Osteoblast (primary cell): Measurements from ENCODE around the gene MRPL19. TPM values are rescaled to one million over a fixed set of nuclear protein-coding genes. Genes with fewer than 3 reads are reported as not detected.

ENCODE experiments used
- DNase-seq: peaks from one replicate; pipeline ENCODE4 v3.0.0; 2011; ENCODE audit warnings: low spot score, mixed read lengths; ENCODE audit not compliant: insufficient read length; ENCODE audit errors: missing footprints
- H2AFZ ChIP-seq: 2 replicates; pipeline ENCODE4 v1.6.0; 2011; ENCODE audit warnings: mild to moderate bottlenecking, low read length
- H3K27ac ChIP-seq: 2 replicates; pipeline ENCODE4 v1.5.1; 2011; ENCODE audit warnings: mild to moderate bottlenecking, low read depth, low read length, moderate library complexity
- H3K27me3 ChIP-seq: 2 replicates; pipeline ENCODE4 v1.6.0; 2012; ENCODE audit warnings: mild to moderate bottlenecking, control low read depth, inconsistent platforms, low read length, moderate library complexity; ENCODE audit not compliant: insufficient read depth
- H3K36me3 ChIP-seq: 2 replicates; pipeline ENCODE4 v1.5.1; 2011; ENCODE audit warnings: mild to moderate bottlenecking, low read length, control low read depth, moderate library complexity; ENCODE audit not compliant: insufficient read depth
- H3K4me1 ChIP-seq: 2 replicates; pipeline ENCODE4 v1.5.1; 2011; ENCODE audit warnings: mild to moderate bottlenecking, low read length, control low read depth, moderate library complexity; ENCODE audit not compliant: insufficient read depth
- H3K4me2 ChIP-seq: 2 replicates; pipeline ENCODE4 v1.6.0; 2011; ENCODE audit warnings: mild to moderate bottlenecking, low read length; ENCODE audit not compliant: insufficient read depth
- H3K4me3 ChIP-seq: fragments of 200-600 bp; sonication (generic); 3 replicates; pipeline ENCODE4 v1.5.1; 2012; ENCODE audit warnings: mild to moderate bottlenecking, low read length, inconsistent platforms; ENCODE audit not compliant: insufficient read depth
- H3K79me2 ChIP-seq: 2 replicates; pipeline ENCODE4 v1.6.0; 2012; ENCODE audit warnings: mild to moderate bottlenecking, low read length, control low read depth, inconsistent platforms; ENCODE audit not compliant: insufficient read depth
- H3K9me3 ChIP-seq: 2 replicates; pipeline ENCODE4 v1.5.1; 2011; ENCODE audit warnings: low read depth, low read length, control low read depth
- H4K20me1 ChIP-seq: 2 replicates; pipeline ENCODE4 v1.6.0; 2012; ENCODE audit warnings: mild to moderate bottlenecking, low read length, control low read depth; ENCODE audit not compliant: insufficient read depth
- total RNA-seq: library from RNA; depleted of rRNA; stranded (reverse); fragments of >200 nt; gene quantifications from 2 replicates; pipeline ENCODE4 v1.2.3, GENCODE V29; 2012
- TF ChIP-seq, protein P1 (sequence below): IDR thresholded peaks from 2 replicates; pipeline ENCODE4 v1.5.1; 2011; ENCODE audit warnings: mild to moderate bottlenecking, low read depth, low read length, moderate library complexity; ENCODE audit errors: extremely low read depth

Gene MRPL19
- total RNA-seq, 1 donor = 35.8 TPM

DNA sequence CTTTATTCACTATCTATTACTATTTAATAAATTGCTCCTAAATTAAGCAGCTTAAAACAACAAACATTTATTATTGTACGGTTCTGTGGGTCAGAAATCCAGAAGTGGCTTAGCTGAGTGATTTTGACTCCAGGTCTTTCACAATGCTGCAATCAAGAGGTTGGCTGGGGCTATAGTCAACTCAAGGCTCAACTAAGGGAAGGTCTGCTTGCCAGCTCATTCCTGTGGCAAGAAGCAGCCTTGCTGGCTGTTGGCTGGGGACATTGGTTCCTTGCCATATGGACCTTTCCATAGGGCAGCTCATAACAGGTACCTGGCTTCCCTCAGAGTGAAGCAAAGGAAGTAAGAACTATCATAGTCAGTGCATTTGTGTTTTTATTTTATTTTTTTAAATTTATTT lies 5.0 kb upstream of the MRPL19 start:
- Histone ChIP-seq H3K27me3 (peaks cover 14% of the 10 kb centered on the region), H3K4me2 (no peak overlapping the region), H2AFZ (no peak overlapping the region), H3K36me3 (no peaks in the 10 kb centered on the region), H3K9me3 (no peaks in the 10 kb centered on the region), H3K4me3 (no peak overlapping the region), H4K20me1 (no peaks in the 10 kb centered on the region), H3K4me1 (peaks cover 9% of the 10 kb centered on the region), H3K27ac (no peak overlapping the region), H3K79me2 (peaks cover 2% of the 10 kb centered on the region)
- TF ChIP-seq, protein P1, sequence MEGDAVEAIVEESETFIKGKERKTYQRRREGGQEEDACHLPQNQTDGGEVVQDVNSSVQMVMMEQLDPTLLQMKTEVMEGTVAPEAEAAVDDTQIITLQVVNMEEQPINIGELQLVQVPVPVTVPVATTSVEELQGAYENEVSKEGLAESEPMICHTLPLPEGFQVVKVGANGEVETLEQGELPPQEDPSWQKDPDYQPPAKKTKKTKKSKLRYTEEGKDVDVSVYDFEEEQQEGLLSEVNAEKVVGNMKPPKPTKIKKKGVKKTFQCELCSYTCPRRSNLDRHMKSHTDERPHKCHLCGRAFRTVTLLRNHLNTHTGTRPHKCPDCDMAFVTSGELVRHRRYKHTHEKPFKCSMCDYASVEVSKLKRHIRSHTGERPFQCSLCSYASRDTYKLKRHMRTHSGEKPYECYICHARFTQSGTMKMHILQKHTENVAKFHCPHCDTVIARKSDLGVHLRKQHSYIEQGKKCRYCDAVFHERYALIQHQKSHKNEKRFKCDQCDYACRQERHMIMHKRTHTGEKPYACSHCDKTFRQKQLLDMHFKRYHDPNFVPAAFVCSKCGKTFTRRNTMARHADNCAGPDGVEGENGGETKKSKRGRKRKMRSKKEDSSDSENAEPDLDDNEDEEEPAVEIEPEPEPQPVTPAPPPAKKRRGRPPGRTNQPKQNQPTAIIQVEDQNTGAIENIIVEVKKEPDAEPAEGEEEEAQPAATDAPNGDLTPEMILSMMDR = no peak
- DNase-seq = no peak

DNA sequence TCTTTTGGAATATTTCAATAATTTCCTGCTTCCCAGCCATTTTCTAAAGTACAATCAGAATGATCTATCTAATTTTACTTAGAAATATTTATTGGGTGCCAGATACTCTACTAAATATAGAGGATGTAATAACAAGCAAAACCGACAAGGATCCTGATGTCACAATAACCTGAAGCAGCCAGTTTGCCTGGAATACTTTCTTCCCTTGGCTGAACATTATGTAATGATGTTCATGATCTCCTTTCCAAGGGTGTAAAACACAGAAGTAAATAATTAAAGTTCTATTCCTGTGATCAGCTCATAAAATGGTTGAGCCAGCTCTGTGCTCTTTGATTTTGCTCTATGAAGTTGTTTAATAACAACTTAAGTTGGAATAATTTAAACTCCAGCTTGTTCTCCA lies 2.6 kb upstream of the MRPL19 start:
- Histone ChIP-seq H3K4me3 (no peak overlapping the region), H3K27me3 (peaks cover under 1% of the 10 kb centered on the region), H3K4me1 (peaks cover 15% of the 10 kb centered on the region), H3K27ac (no peak overlapping the region), H3K36me3 (peaks cover 2% of the 10 kb centered on the region), H3K79me2 (peaks cover 19% of the 10 kb centered on the region), H2AFZ (no peak overlapping the region), H3K4me2 (no peak overlapping the region), H3K9me3 (no peaks in the 10 kb centered on the region), H4K20me1 (no peaks in the 10 kb centered on the region)
- TF ChIP-seq, protein P1 = no peak
- no peak for DNase-seq

DNA sequence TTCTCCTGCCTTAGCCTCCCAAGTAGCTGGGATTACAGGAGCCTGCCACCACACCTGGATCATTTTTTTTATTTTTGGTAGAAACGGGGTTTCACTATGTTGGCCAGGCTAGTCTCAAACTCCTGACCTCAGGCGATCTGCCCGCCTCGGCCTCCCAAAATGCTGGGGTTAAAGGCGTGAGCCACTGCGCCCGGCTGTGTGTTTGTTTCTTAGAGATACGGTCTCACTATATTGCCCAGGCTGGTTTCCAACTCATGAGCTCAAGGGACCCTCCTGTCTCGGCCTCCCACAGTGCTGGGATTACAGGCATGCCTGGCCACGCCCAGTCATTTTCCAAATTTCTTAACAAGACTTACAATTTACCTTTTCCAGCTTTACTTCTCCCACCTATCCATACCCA lies 940 bp upstream of the MRPL19 start:
- no peak for DNase-seq
- no peak overlapping the region for H3K4me2 ChIP-seq
- H3K4me3 ChIP-seq = no peak overlapping the region
- peaks cover 22% of the 10 kb centered on the region for H3K79me2 ChIP-seq
- H3K27me3 ChIP-seq = no peaks in the 10 kb centered on the region
- H4K20me1 ChIP-seq = no peaks in the 10 kb centered on the region
- H3K27ac ChIP-seq = no peak overlapping the region
- TF ChIP-seq, protein P1 = no peak
- H3K9me3 ChIP-seq = no peaks in the 10 kb centered on the region
- H2AFZ ChIP-seq = peak overlapping the region; percentile 98
- H3K36me3 ChIP-seq = peaks cover 12% of the 10 kb centered on the region
- peaks cover 14% of the 10 kb centered on the region for H3K4me1 ChIP-seq

DNA sequence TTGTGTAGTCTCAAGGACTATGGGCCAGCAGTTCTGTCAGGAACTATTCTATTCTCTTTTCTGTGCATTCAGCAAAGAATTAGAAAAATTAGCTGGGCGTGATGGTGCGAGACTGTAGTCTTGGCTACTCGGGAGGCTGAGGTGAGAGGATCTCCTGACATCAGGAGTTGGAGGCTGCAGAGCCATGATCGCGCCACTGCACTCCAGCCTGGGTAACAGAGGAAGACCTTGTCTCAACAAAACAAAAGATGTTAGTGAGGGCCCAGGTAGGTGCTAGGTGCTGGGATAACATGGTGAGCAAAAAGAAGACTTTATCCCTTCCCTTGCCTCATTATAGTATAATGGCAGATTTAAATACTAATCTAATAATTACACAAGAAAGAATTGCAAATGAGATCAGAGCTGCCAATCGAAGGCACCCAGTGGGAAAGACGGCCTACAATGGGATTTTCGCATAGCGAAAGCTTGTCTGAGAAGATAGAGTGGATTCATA lies 447 bp upstream of the MRPL19 start:
- peak overlapping the region; percentile 98 for H2AFZ ChIP-seq
- H3K9me3 ChIP-seq = no peaks in the 10 kb centered on the region
- peak overlapping the region; percentile 71 for H3K27ac ChIP-seq
- H3K79me2 ChIP-seq = peaks cover 25% of the 10 kb centered on the region
- TF ChIP-seq, protein P1 = no peak
- H3K4me3 ChIP-seq = peak overlapping the region; percentile 98
- peak overlapping the region; percentile 87 for H3K4me2 ChIP-seq
- H4K20me1 ChIP-seq = peaks cover under 1% of the 10 kb centered on the region
- peaks cover 9% of the 10 kb centered on the region for H3K4me1 ChIP-seq
- no peak for DNase-seq
- no peaks in the 10 kb centered on the region for H3K27me3 ChIP-seq
- H3K36me3 ChIP-seq = peaks cover 17% of the 10 kb centered on the region
